ENCODE results near the gene IFNAR1.
"Not testable (repeated sequence)": the region's sequence is repeated elsewhere in the genome, so short reads cannot be mapped to it uniquely, and the experiment has no call there.

Gene IFNAR1

GRCh38 chr21:33308586-33309490 lies 15.9 kb upstream of the IFNAR1 start:
- FAIRE-seq, result no peak

- no peak for FAIRE-seq
Measured at GRCh38 chr21:33309778-33310177, 15.0 kb upstream of the IFNAR1 start.

GRCh38 chr21:33312121-33312520 lies 12.6 kb upstream of the IFNAR1 start:
- no peak for FAIRE-seq

- no peak for FAIRE-seq
Measured at GRCh38 chr21:33313183-33313582, 11.6 kb upstream of the IFNAR1 start.

GRCh38 chr21:33313611-33314010 lies 11.2 kb upstream of the IFNAR1 start:
- FAIRE-seq, result no peak

- FAIRE-seq, result no peak
Measured at GRCh38 chr21:33314111-33314510, 10.7 kb upstream of the IFNAR1 start.

- no peak for FAIRE-seq
Measured at GRCh38 chr21:33315946-33316710, 8.6 kb upstream of the IFNAR1 start.

GRCh38 chr21:33317145-33317544 lies 7.6 kb upstream of the IFNAR1 start:
- no peak for FAIRE-seq

- FAIRE-seq, result no peak
Measured at GRCh38 chr21:33317786-33318486, 6.8 kb upstream of the IFNAR1 start.

- FAIRE-seq, result not testable (repeated sequence)
Measured at GRCh38 chr21:33321005-33321404, 3.8 kb upstream of the IFNAR1 start.

- peak; percentile 88 for FAIRE-seq
Measured at GRCh38 chr21:33323610-33324009, 1.2 kb upstream of the IFNAR1 start.

GRCh38 chr21:33325222-33326067 lies 675 bp downstream of the IFNAR1 start:
- peak; percentile 37 for FAIRE-seq

GRCh38 chr21:33327326-33327725 lies 2.6 kb downstream of the IFNAR1 start:
- no peak for FAIRE-seq

GRCh38 chr21:33327792-33328433 lies 3.1 kb downstream of the IFNAR1 start:
- no peak for FAIRE-seq

GRCh38 chr21:33330726-33331125 lies 6.0 kb downstream of the IFNAR1 start:
- no peak for FAIRE-seq

GRCh38 chr21:33332143-33332542 lies 7.4 kb downstream of the IFNAR1 start:
- FAIRE-seq, result no peak

- no peak for FAIRE-seq
Measured at GRCh38 chr21:33334191-33334590, 9.4 kb downstream of the IFNAR1 start.

- FAIRE-seq, result no peak
Measured at GRCh38 chr21:33334824-33335223, 10.1 kb downstream of the IFNAR1 start.

- no peak for FAIRE-seq
Measured at GRCh38 chr21:33339135-33339534, 14.4 kb downstream of the IFNAR1 start.

GRCh38 chr21:33339918-33340317 lies 15.1 kb downstream of the IFNAR1 start:
- no peak for FAIRE-seq

- no peak for FAIRE-seq
Measured at GRCh38 chr21:33345751-33346238, 21.0 kb downstream of the IFNAR1 start.

GRCh38 chr21:33348706-33349105 lies 23.9 kb downstream of the IFNAR1 start:
- peak; percentile 98 for FAIRE-seq
